Body of pancreas (tissue), 4 donors: ENCODE measurements around the gene ADGRD1.

Source experiments
- POLR2A ChIP-seq, 3 donors: fragments of 450-650 bp; IDR thresholded peaks; one replicate each; pipeline ENCODE4 v1.6.1; 2016; ENCODE audit warnings: antibody characterized with exemption in 3 of 3, mild to moderate bottlenecking in 2 of 3
- TF ChIP-seq, protein P1 (sequence below), 7 experiments: fragments of 450-650 bp in 4 of 7; fragments of 200-600 bp in 3 of 7; sonication (generic) in 3 of 7; IDR thresholded peaks; one replicate each; pipeline ENCODE4 v1.5.1; 2016 to 2019; ENCODE audit warnings: antibody characterized with exemption in 7 of 7

DNA sequence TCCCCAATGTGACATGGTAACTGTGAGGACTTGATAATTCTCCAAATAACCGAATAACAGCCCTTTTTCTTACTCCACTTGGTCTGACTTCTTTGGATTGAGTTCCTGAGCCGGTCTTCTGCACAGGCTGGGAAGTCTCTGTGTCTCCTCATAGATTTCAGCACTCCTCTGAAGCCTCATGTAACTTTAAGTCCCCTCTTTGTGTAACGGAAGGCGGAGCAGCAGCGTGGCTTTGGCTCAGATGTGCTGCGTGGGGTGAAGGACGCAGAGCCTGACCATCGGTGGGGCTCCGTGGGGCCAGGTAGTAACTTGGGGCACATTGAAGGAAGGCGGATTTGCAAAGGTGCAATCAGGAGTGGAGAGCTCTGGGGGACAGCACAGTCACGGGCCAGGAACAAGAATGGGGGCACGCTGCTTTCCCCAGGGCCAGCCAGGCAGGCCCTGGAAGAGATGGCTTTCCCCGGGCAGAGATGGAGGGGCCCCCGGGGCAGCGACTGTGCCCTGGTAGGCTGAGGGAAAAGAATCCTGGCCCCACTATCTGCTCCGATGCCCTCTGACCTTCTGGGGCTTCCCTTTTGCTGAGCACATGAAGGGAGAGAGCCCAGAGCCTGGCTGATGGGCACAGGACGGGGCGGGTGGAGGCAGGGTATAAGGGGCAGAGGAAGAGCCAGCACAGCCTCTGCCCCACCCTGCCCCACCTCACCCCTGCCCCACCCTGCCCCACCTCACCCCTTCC is 56.9 kb downstream of the ADGRD1 start:
- no peak for TF ChIP-seq POLR2A (IDR thresholded peaks at IDR 0.05)
- TF ChIP-seq, protein P1, sequence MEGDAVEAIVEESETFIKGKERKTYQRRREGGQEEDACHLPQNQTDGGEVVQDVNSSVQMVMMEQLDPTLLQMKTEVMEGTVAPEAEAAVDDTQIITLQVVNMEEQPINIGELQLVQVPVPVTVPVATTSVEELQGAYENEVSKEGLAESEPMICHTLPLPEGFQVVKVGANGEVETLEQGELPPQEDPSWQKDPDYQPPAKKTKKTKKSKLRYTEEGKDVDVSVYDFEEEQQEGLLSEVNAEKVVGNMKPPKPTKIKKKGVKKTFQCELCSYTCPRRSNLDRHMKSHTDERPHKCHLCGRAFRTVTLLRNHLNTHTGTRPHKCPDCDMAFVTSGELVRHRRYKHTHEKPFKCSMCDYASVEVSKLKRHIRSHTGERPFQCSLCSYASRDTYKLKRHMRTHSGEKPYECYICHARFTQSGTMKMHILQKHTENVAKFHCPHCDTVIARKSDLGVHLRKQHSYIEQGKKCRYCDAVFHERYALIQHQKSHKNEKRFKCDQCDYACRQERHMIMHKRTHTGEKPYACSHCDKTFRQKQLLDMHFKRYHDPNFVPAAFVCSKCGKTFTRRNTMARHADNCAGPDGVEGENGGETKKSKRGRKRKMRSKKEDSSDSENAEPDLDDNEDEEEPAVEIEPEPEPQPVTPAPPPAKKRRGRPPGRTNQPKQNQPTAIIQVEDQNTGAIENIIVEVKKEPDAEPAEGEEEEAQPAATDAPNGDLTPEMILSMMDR (IDR thresholded peaks at IDR 0.05): no peak
